GM18507 (cell line): Measurements from ENCODE around the gene RBBP8NL.

Experiments used
- DNase-seq: peaks from one replicate; pipeline ENCODE4 v3.0.0; 2011; ENCODE audit warnings: low read depth; ENCODE audit not compliant: insufficient read length; ENCODE audit errors: extremely low spot score
- FAIRE-seq: peaks from 2 replicates; lab custom pipeline; 2011; peaks lifted over from hg19 to GRCh38; lab: Jason Lieb, UNC

The RBBP8NL gene, protein sequence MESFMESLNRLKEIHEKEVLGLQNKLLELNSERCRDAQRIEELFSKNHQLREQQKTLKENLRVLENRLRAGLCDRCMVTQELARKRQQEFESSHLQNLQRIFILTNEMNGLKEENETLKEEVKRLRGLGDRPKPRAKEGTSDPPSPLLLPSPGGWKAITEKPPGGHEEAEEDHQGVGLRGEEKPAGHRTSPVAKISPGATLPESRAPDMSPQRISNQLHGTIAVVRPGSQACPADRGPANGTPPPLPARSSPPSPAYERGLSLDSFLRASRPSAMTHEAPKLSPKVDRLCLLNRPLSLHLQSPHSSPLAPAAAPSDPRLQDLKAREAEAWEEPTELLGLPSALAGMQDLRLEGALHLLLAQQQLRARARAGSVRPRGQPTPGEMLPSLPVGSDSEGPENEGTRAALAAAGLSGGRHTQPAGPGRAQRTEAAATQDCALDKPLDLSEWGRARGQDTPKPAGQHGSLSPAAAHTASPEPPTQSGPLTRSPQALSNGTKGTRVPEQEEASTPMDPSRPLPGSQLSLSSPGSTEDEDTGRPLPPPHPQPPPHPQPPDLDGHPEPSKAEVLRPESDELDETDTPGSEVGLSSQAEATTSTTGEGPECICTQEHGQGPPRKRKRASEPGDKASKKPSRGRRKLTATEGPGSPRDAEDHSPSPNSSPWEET

GRCh38 chr20:62427172-62428001, at the start of gene RBBP8NL:
TSS of gene RBBP8NL (minus strand) at chr20:62427539. CDS start at chr20:62419647, 7,892 bp downstream.
- FAIRE-seq = no peak
- DNase-seq = no peak

DNA sequence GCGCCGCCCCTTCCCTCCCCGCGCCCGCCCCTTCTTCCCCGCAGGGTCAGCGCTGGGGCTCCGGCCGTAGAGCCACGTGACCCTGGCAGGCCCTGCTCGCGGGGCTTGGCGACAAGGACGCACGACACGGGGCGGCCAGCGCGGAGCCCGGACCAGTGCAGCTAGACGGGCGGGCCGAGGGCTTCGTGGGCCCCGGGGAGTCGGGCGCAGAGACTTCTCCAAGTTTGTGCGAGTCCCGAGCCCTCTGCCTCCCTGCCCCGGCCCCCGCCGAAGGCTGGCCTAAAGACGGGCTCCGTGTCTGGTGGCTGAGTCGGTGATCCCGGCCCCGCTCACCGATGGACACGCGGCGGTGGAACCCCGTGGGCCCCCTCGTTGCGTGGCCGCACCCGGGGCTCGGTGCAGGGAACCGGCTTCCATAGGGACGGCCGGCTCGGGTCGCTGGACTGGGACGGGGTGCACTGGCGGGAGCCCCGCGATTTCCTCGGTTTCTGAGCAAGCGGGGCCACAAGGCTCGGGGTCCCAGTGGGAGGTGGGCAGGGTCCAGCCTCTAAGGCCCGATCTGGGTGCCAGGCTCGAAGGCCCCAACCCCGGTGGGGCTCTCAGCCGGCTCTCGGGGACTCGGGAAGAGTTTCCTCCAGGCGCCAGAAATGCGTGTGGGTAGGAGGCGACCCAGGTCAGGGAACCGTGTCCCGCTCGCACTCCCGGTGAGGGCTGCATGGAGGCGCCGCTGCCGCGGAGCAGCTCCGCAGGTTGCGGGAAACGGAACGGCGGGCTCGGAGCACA, 48.9 kb upstream of the RBBP8NL start:
- FAIRE-seq (no peak), DNase-seq (no peak)

GRCh38 chr20:62475772-62476055, 48.4 kb upstream of the RBBP8NL start, which contains the start of gene GATA5:
TSS of gene GATA5 (minus strand) at chr20:62475995. CDS start at chr20:62475521, 474 bp downstream.
- no peak for FAIRE-seq
- DNase-seq = no peak

GRCh38 chr20:62475027-62475771, 47.9 kb upstream of the RBBP8NL start:
- FAIRE-seq = no peak
- DNase-seq = no peak

GRCh38 chr20:62474604-62475026, 47.3 kb upstream of the RBBP8NL start:
- DNase-seq (no peak), FAIRE-seq (no peak)

DNA sequence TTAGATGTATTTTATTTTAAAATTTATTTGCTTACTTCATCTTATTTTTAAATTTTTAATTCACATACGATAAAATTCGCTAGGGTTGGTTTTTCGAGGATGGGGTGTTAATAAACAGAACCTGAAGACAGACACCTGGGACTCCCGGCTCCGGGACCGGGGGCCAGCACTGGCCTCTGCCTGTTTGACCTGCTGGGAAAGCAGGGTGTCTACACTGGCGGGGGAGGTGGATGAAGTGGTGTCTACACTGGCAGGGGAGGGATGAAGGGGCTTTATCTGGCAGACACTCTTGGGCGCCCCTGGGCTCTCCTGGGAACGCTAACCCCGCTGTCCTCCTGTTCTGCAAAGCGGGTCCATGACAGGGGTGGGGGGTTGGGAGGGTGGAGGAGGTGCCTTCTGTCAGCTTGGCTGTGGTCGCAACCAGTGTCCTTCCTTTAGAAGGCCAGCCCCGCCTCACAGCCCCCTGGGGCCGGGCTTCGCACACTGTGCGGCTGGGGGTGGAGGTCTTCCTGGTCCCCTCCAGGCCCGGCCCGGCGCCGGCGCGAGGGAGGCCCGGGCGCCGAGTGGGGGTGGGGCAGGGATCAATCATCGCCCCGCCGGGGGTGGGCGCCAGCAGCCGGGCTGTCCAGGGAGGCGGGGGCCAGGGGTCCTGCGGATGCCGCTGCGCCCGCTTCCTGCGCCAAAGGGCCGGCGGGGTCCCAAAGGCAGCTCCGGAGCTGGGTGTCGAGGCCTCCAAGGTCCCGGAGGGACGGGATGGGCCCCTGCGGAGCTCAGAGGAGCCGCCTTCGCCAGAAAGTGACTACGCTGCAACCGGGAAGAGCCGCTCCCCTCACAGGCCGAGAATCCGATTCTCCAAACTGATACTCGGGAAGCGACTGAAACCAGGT, 46.6 kb upstream of the RBBP8NL start:
- FAIRE-seq (no peak), DNase-seq (no peak)

GRCh38 chr20:62472941-62473585, 45.7 kb upstream of the RBBP8NL start:
- FAIRE-seq (no peak), DNase-seq (no peak)

GRCh38 chr20:62472138-62472940, 45.0 kb upstream of the RBBP8NL start:
- DNase-seq = no peak
- no peak for FAIRE-seq

DNA sequence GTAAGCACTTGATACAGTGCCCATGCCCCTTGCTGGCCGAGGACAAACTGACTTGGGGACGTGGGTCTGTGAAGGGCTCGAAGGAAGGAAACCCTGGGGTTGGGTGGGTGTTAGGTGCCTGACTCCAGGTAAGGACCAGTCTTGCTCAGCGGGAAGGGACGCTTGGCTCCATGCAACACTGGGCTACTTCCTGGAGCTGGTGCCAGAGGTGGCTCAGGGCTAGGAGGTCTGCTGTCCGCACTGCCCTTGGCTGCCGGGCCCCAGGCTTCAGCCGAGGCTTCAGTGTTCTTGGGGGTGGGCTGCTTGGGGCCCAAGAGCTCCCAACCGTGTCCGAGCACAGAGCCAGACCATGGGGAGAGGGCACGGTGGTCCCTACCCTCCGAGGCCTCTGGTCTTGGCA, 43.1 kb upstream of the RBBP8NL start:
- FAIRE-seq (no peak), DNase-seq (no peak)

DNA sequence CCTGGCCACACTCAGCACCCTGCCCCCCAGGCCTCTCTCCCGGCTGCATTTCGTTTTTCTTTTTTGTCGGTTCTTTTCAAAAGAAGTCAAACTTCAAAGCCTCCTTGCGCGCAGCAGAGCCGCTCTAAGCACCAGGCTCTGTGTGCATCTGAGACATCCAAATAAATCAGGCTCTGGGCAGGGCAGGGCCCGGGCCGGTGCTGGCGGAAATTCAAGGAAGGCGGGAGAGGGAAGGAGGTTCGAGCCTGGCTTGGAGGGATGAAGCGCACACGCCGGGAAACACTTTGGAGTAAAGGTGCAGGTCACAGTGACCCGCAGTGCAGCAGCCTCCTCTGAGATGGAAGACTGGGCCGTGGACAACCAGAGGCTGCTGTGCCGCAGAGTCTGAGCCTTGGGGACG, 42.7 kb upstream of the RBBP8NL start:
- FAIRE-seq (no peak), DNase-seq (no peak)

DNA sequence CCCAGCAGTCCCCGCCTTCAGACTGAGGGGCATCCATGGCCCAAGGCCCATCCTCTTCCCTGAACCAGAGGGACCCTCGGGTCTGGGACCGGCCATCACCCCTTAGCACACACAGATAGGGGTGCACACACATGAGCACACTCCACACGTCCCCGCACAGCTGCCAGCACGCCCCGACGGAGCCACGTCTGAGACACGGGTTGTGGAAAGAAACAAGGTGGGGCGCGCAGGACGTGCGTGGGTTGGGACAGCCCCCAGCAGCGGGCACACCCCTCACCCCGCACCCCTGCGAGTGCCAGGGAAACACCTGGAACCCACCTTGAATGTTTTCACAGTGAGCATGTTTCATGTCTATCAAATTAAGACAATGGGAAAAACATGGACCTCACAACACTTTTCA, 42.0 kb upstream of the RBBP8NL start:
- no peak for FAIRE-seq
- no peak for DNase-seq

DNA sequence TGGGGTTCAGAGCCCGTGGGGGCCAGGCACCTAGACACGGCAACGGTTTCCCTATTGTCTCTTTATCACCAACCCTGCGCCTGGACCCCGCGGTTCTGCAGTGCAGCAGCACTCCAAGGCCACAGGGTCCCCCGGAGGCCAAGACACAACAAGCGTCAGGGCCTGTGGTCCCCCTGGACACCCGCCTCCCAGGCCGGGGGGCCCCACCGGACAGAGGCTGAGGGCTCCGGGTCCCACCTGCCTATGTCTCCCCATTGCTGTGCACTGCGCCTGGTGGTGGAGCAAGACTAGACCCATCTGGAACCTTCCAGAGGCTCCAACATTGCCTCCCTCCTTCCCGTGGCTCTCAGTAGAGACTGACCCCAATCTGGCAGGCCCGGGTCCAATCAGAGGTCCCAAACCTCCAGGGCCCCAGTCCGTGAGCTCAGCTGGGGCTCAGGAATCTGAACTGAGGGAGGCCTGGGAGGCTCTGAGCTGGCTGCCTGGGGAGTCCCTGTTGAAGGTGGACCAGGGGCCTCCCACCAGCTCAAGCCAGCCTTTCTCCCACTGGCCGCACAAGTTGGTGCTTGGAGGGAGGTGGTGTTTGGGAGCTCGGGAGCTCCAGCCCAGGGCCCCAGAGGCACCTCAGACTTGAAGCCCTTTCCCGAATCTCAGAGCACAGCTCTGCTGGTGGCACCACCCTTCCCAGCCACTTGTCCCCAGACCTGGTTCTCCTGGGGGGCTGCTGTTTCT, 39.6 kb upstream of the RBBP8NL start:
- FAIRE-seq (no peak), DNase-seq (no peak)

DNA sequence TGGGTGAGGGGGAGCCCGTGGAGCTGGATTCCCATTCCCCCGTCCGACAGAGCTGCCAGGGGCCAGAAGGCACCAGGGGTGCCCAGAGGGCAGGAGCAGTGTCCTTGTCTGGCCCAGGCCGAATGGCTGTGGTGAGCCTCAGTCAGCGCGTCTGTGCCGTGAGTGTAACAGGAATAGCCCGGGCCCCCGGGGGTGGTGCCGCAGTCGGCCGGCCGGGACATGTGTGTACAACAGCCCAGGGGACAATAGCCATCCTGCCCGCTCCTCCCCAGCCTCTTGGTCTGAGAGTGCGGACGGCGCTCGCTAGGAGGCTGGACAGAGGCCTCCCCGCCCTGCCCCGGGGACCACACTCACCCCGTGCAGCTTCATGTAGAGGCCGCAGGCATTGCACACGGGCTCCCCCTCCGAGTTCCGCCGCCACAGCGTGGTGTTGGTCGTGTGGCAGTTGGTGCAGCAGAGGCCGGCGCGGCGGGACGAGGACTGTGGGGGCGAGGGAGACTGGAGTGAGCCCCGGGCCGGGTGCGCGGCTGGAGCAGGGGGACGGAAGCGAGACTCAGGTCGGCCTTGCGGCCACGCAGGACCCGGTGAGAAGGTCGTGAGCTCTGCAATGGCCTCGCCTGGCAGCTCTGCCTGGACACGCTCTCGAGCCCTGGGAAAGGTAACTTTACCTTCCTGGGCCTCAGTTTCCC, 38.9 kb upstream of the RBBP8NL start:
- DNase-seq (no peak), FAIRE-seq (no peak)

DNA sequence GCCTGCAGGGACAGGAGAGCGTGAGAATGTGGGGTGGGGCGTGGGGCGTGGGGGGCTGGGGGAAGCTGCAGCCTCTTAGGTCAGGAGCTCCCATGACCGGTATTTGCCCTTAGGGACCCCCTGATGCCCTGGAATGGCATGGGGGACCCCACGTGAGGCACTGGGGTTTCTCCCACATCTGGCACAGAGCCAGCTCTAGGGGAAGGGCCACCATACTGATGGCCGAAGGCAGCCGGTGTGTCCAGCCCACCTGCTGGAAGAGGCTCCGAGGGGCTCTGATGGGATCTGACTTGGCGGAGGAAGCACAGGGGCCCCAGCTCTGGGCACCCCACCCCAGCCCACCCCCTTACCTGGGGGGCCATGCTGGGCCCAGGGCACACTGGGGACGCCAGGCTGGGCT, 37.7 kb upstream of the RBBP8NL start:
- no peak for DNase-seq
- FAIRE-seq = no peak

GRCh38 chr20:62464425-62464770, 37.1 kb upstream of the RBBP8NL start:
- FAIRE-seq = no peak
- DNase-seq = no peak
